Hematopoietic multipotent progenitor cell treated with erythropoietin and hydrocortisone succinate and interleukin-3 and kit ligand, for 6 days (in vitro differentiated cells): ENCODE results near the gene ST3GAL5.

Experiments
- DNase-seq: peaks from one replicate; pipeline ENCODE4 v3.0.0-alpha.2; 2015

ST3GAL5 gene

GRCh38 chr2:85800586-85800985 is 88.2 kb downstream of the ST3GAL5 start:
- DNase-seq, result no peak

- DNase-seq, result no peak
Observed at GRCh38 chr2:85799215-85799956, 89.4 kb downstream of the ST3GAL5 start.

GRCh38 chr2:85797921-85798320 is 90.9 kb downstream of the ST3GAL5 start:
- DNase-seq, result peak; percentile 43

- DNase-seq, result no peak
Observed at GRCh38 chr2:85797263-85797660, 91.5 kb downstream of the ST3GAL5 start.

- no peak for DNase-seq
Observed at GRCh38 chr2:85796341-85797262, 92.2 kb downstream of the ST3GAL5 start.

- DNase-seq, result no peak
Observed at GRCh38 chr2:85796046-85796340, 92.8 kb downstream of the ST3GAL5 start.

- DNase-seq, result no peak
Observed at GRCh38 chr2:85795331-85796045, 93.3 kb downstream of the ST3GAL5 start.

GRCh38 chr2:85794491-85795121 is 94.2 kb downstream of the ST3GAL5 start:
- no peak for DNase-seq

GRCh38 chr2:85794038-85794441 is 94.8 kb downstream of the ST3GAL5 start:
- DNase-seq, result no peak

- DNase-seq, result no peak
Observed at GRCh38 chr2:85793584-85793983, 95.2 kb downstream of the ST3GAL5 start.

GRCh38 chr2:85792783-85793441 is 95.9 kb downstream of the ST3GAL5 start:
- no peak for DNase-seq

- DNase-seq, result no peak
Observed at GRCh38 chr2:85791704-85792565, 96.9 kb downstream of the ST3GAL5 start.

- DNase-seq, result peak; percentile 25
Observed at GRCh38 chr2:85790499-85791188, 98.1 kb downstream of the ST3GAL5 start.

- no peak for DNase-seq
Observed at GRCh38 chr2:85790032-85790431, 98.8 kb downstream of the ST3GAL5 start.

- DNase-seq, result no peak
Observed at GRCh38 chr2:85789271-85789670, 99.5 kb downstream of the ST3GAL5 start.

- DNase-seq, result no peak
Observed at GRCh38 chr2:85788603-85789002, 100.2 kb downstream of the ST3GAL5 start.

GRCh38 chr2:85787981-85788340 is 100.8 kb downstream of the ST3GAL5 start:
- DNase-seq, result no peak

- no peak for DNase-seq
Observed at GRCh38 chr2:85787282-85787980, 101.4 kb downstream of the ST3GAL5 start.
